ENCODE results near the gene HCST. TPM values are rescaled to one million over a fixed set of nuclear protein-coding genes. Genes with fewer than 3 reads are reported as not detected.

The HCST gene
- total and polyA plus RNA-seq, 2 of the 13 experiments (the other 11 are each of a cell fraction or from before 2014, with no cell fraction given): 0.24 to 1.2 TPM

- TF ChIP-seq ZNF318 (CRISPR knock-in tag; IDR thresholded peaks at IDR 0.05) (0 out of 2 replicates have a peak, but pooled peaks have one; percentile 8), ARNTL (CRISPR knock-in tag; IDR thresholded peaks at IDR 0.05) (0 out of 2 replicates have a peak, but pooled peaks have one; percentile 1), ZNF609 (CRISPR knock-in tag; IDR thresholded peaks at IDR 0.05; ENCODE audit: borderline replicate concordance) (0 out of 2 replicates have a peak, but pooled peaks have one; percentile 0), GTF3A (CRISPR knock-in tag; conservative IDR thresholded peaks at IDR 0.05) (0 out of 2 replicates have a peak, but pooled peaks have one; percentile 1), ZNF501 (CRISPR knock-in tag; IDR thresholded peaks at IDR 0.05) (0 out of 2 replicates have a peak, but pooled peaks have one; percentile 2), GZF1 (CRISPR knock-in tag; IDR thresholded peaks at IDR 0.05) (no peak), THAP11 (CRISPR knock-in tag; IDR thresholded peaks at IDR 0.05) (0 out of 2 replicates have a peak, but pooled peaks have one; percentile 24)
Observed at GRCh38 chr19:35931874-35932202, 29.5 kb downstream of the HCST start (continued).
